Trophoblast cell (in vitro differentiated cells and primary cell): ENCODE data around the gene CCR3.
A peak's percentile ranks its signal among the peaks of the same experiment; 100 is the strongest.

Experiments used
- DNase-seq, 2 donors: peaks; one replicate each; pipeline ENCODE4 v3.0.0-alpha.2; 2016
- H2AFZ ChIP-seq: 2 replicates; pipeline ENCODE4 v1.6.1; 2013; ENCODE audit warnings: low read length, moderate library complexity, mild to moderate bottlenecking; ENCODE audit not compliant: insufficient read depth, poor library complexity
- H2AK5ac ChIP-seq: 2 replicates; pipeline ENCODE4 v1.6.1; 2013; ENCODE audit warnings: mild to moderate bottlenecking, low read length
- H2BK120ac ChIP-seq: 2 replicates; pipeline ENCODE4 v1.6.1; 2013; ENCODE audit warnings: low read length, mild to moderate bottlenecking, moderate library complexity; ENCODE audit not compliant: insufficient read depth, poor library complexity
- H2BK12ac ChIP-seq: 2 replicates; pipeline ENCODE4 v1.6.1; 2013; ENCODE audit warnings: mild to moderate bottlenecking, low read length, moderate library complexity
- H2BK5ac ChIP-seq: 2 replicates; pipeline ENCODE4 v1.6.1; 2013; ENCODE audit warnings: low read length, low read depth, moderate library complexity, mild to moderate bottlenecking; ENCODE audit not compliant: poor library complexity
- H3K14ac ChIP-seq: 2 replicates; pipeline ENCODE4 v1.6.1; 2013; ENCODE audit warnings: mild to moderate bottlenecking, low read length
- H3K18ac ChIP-seq: 2 replicates; pipeline ENCODE4 v1.6.1; 2013; ENCODE audit warnings: mild to moderate bottlenecking, low read length
- H3K23ac ChIP-seq: 2 replicates; pipeline ENCODE4 v1.6.1; 2013; ENCODE audit warnings: low read length
- H3K27ac ChIP-seq: 2 replicates; pipeline ENCODE4 v1.5.1; 2013; ENCODE audit warnings: low read depth, mild to moderate bottlenecking, inconsistent platforms, low read length, moderate library complexity
- H3K27me3 ChIP-seq: 2 replicates; pipeline ENCODE4 v1.6.1; 2013; ENCODE audit warnings: inconsistent platforms, mild to moderate bottlenecking, low read length, moderate library complexity; ENCODE audit not compliant: insufficient read depth
- H3K36me3 ChIP-seq, 2 experiments: 1 replicate in 1 of 2; 2 replicates in 1 of 2; pipeline ENCODE4 v1.6.1; 2013; ENCODE audit warnings: low read length in 2 of 2, mild to moderate bottlenecking in 2 of 2, moderate library complexity in 1 of 2; ENCODE audit not compliant: insufficient read depth in 2 of 2, control insufficient read depth in 1 of 2
- H3K4ac ChIP-seq: 2 replicates; pipeline ENCODE4 v1.6.1; 2013; ENCODE audit warnings: low read depth, mild to moderate bottlenecking, low read length, moderate library complexity
- H3K4me1 ChIP-seq, 2 experiments: 1 replicate in 1 of 2; 2 replicates in 1 of 2; pipeline ENCODE4 v1.6.1; 2013; ENCODE audit warnings: low read length in 2 of 2, mild to moderate bottlenecking in 2 of 2, moderate library complexity in 1 of 2; ENCODE audit not compliant: insufficient read depth in 2 of 2, control insufficient read depth in 1 of 2
- H3K4me2 ChIP-seq: 2 replicates; pipeline ENCODE4 v1.6.1; 2013; ENCODE audit warnings: inconsistent platforms, mild to moderate bottlenecking, low read length, moderate library complexity
- H3K4me3 ChIP-seq: 2 replicates; pipeline ENCODE4 v1.5.1; 2013; ENCODE audit warnings: mild to moderate bottlenecking, low read depth, low read length, inconsistent platforms
- H3K79me1 ChIP-seq: one replicate; pipeline ENCODE4 v1.6.1; 2013; ENCODE audit warnings: low read length
- H3K79me2 ChIP-seq: 2 replicates; pipeline ENCODE4 v1.6.1; 2013; ENCODE audit warnings: low read length, mild to moderate bottlenecking; ENCODE audit not compliant: control insufficient read depth, insufficient read depth, poor library complexity
- H3K9ac ChIP-seq: 2 replicates; pipeline ENCODE4 v1.6.1; 2013; ENCODE audit warnings: mild to moderate bottlenecking, low read length
- H3K9me3 ChIP-seq: 2 replicates; pipeline ENCODE4 v1.6.1; 2013; ENCODE audit warnings: low read depth, mild to moderate bottlenecking, control low read depth, inconsistent platforms, low read length; ENCODE audit not compliant: insufficient read depth
- H4K12ac ChIP-seq: 2 replicates; pipeline ENCODE4 v1.6.1; 2013; ENCODE audit warnings: low read depth, mild to moderate bottlenecking, low read length, moderate library complexity
- H4K8ac ChIP-seq: 2 replicates; pipeline ENCODE4 v1.6.1; 2013; ENCODE audit warnings: low read depth, mild to moderate bottlenecking, low read length, moderate library complexity
- H4K91ac ChIP-seq: one replicate; pipeline ENCODE4 v1.6.1; 2013; ENCODE audit warnings: low read depth, mild to moderate bottlenecking, low read length, moderate library complexity
- WGBS: extraction: QIAGEN DNeasy Blood & Tissue Kit; methylation state at CpG from one replicate; pipeline ENCODE4 v1.1.7; 2013; ENCODE audit warnings: missing lambda C conversion rate; ENCODE audit not compliant: insufficient read length, insufficient coverage; ENCODE audit errors: extremely low coverage; 5-methylcytosine and 5-hydroxymethylcytosine counted together

CCR3 gene

GRCh38 chr3:46282696-46283095 is 40.4 kb downstream of the CCR3 start:
- WGBS, result no CpG with 5 or more reads among the region's 2 CpGs
- H3K4me1 ChIP-seq, result no peaks in the 10 kb centered on the region
- no peak overlapping the region for H2AK5ac ChIP-seq
- no peaks in the 10 kb centered on the region for H3K79me1 ChIP-seq
- H3K14ac ChIP-seq, result no peak overlapping the region
- H3K27me3 ChIP-seq, result no peaks in the 10 kb centered on the region
- no peak overlapping the region for H2AFZ ChIP-seq
- H3K36me3 ChIP-seq, result no peaks in the 10 kb centered on the region
- no peak overlapping the region for H2BK5ac ChIP-seq
- H3K4ac ChIP-seq, result no peak overlapping the region
- H3K79me2 ChIP-seq, result no peaks in the 10 kb centered on the region
- H2BK120ac ChIP-seq, result no peak overlapping the region
- no peak overlapping the region for H3K18ac ChIP-seq
- no peak overlapping the region for H4K91ac ChIP-seq
- H3K27ac ChIP-seq, result no peak overlapping the region
- H3K9ac ChIP-seq, result no peak overlapping the region
- H3K9me3 ChIP-seq, result no peaks in the 10 kb centered on the region
- H3K4me2 ChIP-seq, result no peak overlapping the region
- DNase-seq, result no peak
- H3K4me3 ChIP-seq, result no peak overlapping the region
- no peak overlapping the region for H3K23ac ChIP-seq
- H2BK12ac ChIP-seq, result no peak overlapping the region
- H4K12ac ChIP-seq, result no peak overlapping the region
- H4K8ac ChIP-seq, result no peak overlapping the region

- WGBS, result no CpG with 5 or more reads among the region's 2 CpGs
- no peak overlapping the region for H3K4me2 ChIP-seq
- no peak overlapping the region for H4K8ac ChIP-seq
Measured at GRCh38 chr3:46283881-46284450, 41.7 kb downstream of the CCR3 start.

GRCh38 chr3:46284981-46285683 is 42.9 kb downstream of the CCR3 start:
- Histone ChIP-seq H4K12ac (no peak overlapping the region), H3K4ac (no peak overlapping the region)
- WGBS, result no CpG with 5 or more reads among the region's 6 CpGs

More at GRCh38 chr3:46283881-46284450, 41.7 kb downstream of the CCR3 start:
- Histone ChIP-seq H2BK5ac (no peak overlapping the region), H3K4ac (no peak overlapping the region), H3K36me3 (no peaks in the 10 kb centered on the region), H2BK120ac (no peak overlapping the region), H3K79me2 (no peaks in the 10 kb centered on the region), H3K9me3 (no peaks in the 10 kb centered on the region), H3K4me1 (no peaks in the 10 kb centered on the region), H3K4me3 (no peak overlapping the region), H4K91ac (no peak overlapping the region), H2BK12ac (no peak overlapping the region), H3K18ac (no peak overlapping the region), H3K14ac (no peak overlapping the region), H3K79me1 (no peaks in the 10 kb centered on the region), H3K27ac (no peak overlapping the region), H3K27me3 (no peaks in the 10 kb centered on the region), H4K12ac (no peak overlapping the region), H3K23ac (no peak overlapping the region), H2AK5ac (no peak overlapping the region), H3K9ac (no peak overlapping the region), H2AFZ (no peak overlapping the region)
- no peak for DNase-seq

GRCh38 chr3:46285931-46286619 is 43.8 kb downstream of the CCR3 start:
- no peak overlapping the region for H3K23ac ChIP-seq
- no peaks in the 10 kb centered on the region for H3K4me1 ChIP-seq
- H2AK5ac ChIP-seq, result no peak overlapping the region
- DNase-seq, result no peak
- H3K18ac ChIP-seq, result no peak overlapping the region
- H3K79me1 ChIP-seq, result no peaks in the 10 kb centered on the region
- H4K8ac ChIP-seq, result no peak overlapping the region
- H2BK5ac ChIP-seq, result no peak overlapping the region
- no CpG with 5 or more reads among the region's 5 CpGs for WGBS
- H3K79me2 ChIP-seq, result no peaks in the 10 kb centered on the region
- no peak overlapping the region for H3K4ac ChIP-seq
- H3K4me2 ChIP-seq, result no peak overlapping the region
- H3K27ac ChIP-seq, result no peak overlapping the region
- no peak overlapping the region for H2BK12ac ChIP-seq
- H3K27me3 ChIP-seq, result no peaks in the 10 kb centered on the region
- H3K9ac ChIP-seq, result no peak overlapping the region
- H3K4me3 ChIP-seq, result no peak overlapping the region
- H4K12ac ChIP-seq, result no peak overlapping the region
- no peaks in the 10 kb centered on the region for H3K9me3 ChIP-seq
- H3K14ac ChIP-seq, result no peak overlapping the region
- no peaks in the 10 kb centered on the region for H3K36me3 ChIP-seq
- H2BK120ac ChIP-seq, result no peak overlapping the region
- H4K91ac ChIP-seq, result no peak overlapping the region
- H2AFZ ChIP-seq, result no peak overlapping the region

More at GRCh38 chr3:46284981-46285683, 42.9 kb downstream of the CCR3 start:
- H3K4me2 ChIP-seq, result no peak overlapping the region
- H3K79me1 ChIP-seq, result no peaks in the 10 kb centered on the region
- no peak overlapping the region for H2BK120ac ChIP-seq
- no peak overlapping the region for H2AK5ac ChIP-seq
- no peak overlapping the region for H2BK5ac ChIP-seq
- peak; percentile 85 to 95 for DNase-seq
- H3K79me2 ChIP-seq, result no peaks in the 10 kb centered on the region
- no peak overlapping the region for H3K23ac ChIP-seq
- H3K4me3 ChIP-seq, result no peak overlapping the region
- no peaks in the 10 kb centered on the region for H3K36me3 ChIP-seq
- no peak overlapping the region for H3K27ac ChIP-seq
- H3K14ac ChIP-seq, result no peak overlapping the region
- H3K18ac ChIP-seq, result no peak overlapping the region
- no peak overlapping the region for H2BK12ac ChIP-seq
- no peak overlapping the region for H2AFZ ChIP-seq
- no peaks in the 10 kb centered on the region for H3K9me3 ChIP-seq
- no peak overlapping the region for H3K9ac ChIP-seq
- no peak overlapping the region for H4K8ac ChIP-seq
- no peaks in the 10 kb centered on the region for H3K4me1 ChIP-seq
- no peak overlapping the region for H4K91ac ChIP-seq
- no peaks in the 10 kb centered on the region for H3K27me3 ChIP-seq
